GM12878 (cell line): ENCODE measurements around the gene TTLL10. TPM values are rescaled to one million over a fixed set of nuclear protein-coding genes. Genes with fewer than 3 reads are reported as not detected.

ENCODE experiments used
- ATAC-seq: fragments of 200-7000 bp; cut with Tn5 transposase; 3 replicates; pipeline ENCODE4 v1.9.1; 2020; ENCODE audit warnings: mild to moderate bottlenecking, moderate library complexity
- BruUV-seq: library from RNA; stranded (reverse); fragments of 400-500 nt; replicated peaks from 2 replicates; lab custom pipeline; 2021; lab: Mats Ljungman, UMichigan
- CTCF ChIA-PET: fragments of 300-600 bp; sonication (Branson Sonifier 250); formaldehyde crosslinking; extraction: SDS; loops from one replicate; lab custom pipeline; 2021; ENCODE audit warnings: inconsistent platforms; lab: Yijun Ruan, JAX
- POLR2A ChIA-PET: fragments of 350-600 bp; formaldehyde crosslinking; extraction: SDS; loops from one replicate; lab custom pipeline; 2021; ENCODE audit warnings: inconsistent platforms; lab: Charles Lee
- RAD21 ChIA-PET: fragments of 300-600 bp; sonication (Branson Sonifier 250); formaldehyde crosslinking; loops from one replicate; lab custom pipeline; 2023; ENCODE audit warnings: antibody characterized with exemption; ENCODE audit not compliant: unreplicated experiment; lab: Charles Lee
- SMC1A ChIA-PET: fragments of 300-600 bp; sonication (Branson Sonifier 250); formaldehyde crosslinking; loops from one replicate; lab custom pipeline; 2023; ENCODE audit not compliant: unreplicated experiment, uncharacterized antibody; lab: Charles Lee
- DNase-seq: peaks from one replicate; pipeline ENCODE4 v3.0.0-alpha.2; 2011; ENCODE audit warnings: low read depth, low spot score
- FAIRE-seq: peaks from 3 replicates; lab custom pipeline; 2011; peaks lifted over from hg19 to GRCh38; lab: Jason Lieb, UNC
- H2AFZ ChIP-seq: 2 replicates; pipeline ENCODE4 v1.6.0; 2011; ENCODE audit warnings: low read depth, low read length, control low read depth; ENCODE audit not compliant: control insufficient read depth
- H3K27ac ChIP-seq: 2 replicates; pipeline ENCODE4 v1.5.1; 2011; ENCODE audit warnings: control low read depth; ENCODE audit not compliant: control insufficient read depth, insufficient read depth
- H3K27me3 ChIP-seq, 2 experiments: replicated peaks in 1 of 2; 2 replicates each; pipeline versions ENCODE4 v1.6.0 to v1.6.1; 2011; ENCODE audit warnings: low read length in 1 of 2; ENCODE audit not compliant: control insufficient read depth in 2 of 2, insufficient read depth in 2 of 2
- H3K36me3 ChIP-seq, 2 experiments: 2 replicates each; pipeline ENCODE4 v1.5.1; 2011; ENCODE audit warnings: low read length in 1 of 2; ENCODE audit not compliant: control insufficient read depth in 2 of 2, insufficient read depth in 2 of 2
- H3K4me1 ChIP-seq: 2 replicates; pipeline ENCODE4 v1.6.1; 2011; ENCODE audit warnings: mild to moderate bottlenecking, low read length, moderate library complexity, mixed read lengths; ENCODE audit not compliant: control insufficient read depth, insufficient read depth
- H3K4me2 ChIP-seq: 2 replicates; pipeline ENCODE4 v1.6.0; 2011; ENCODE audit warnings: control low read depth; ENCODE audit not compliant: control insufficient read depth, insufficient read depth
- H3K4me3 ChIP-seq: fragments of 200-600 bp; sonication (generic); 2 replicates; pipeline ENCODE4 v1.5.1; 2016
- H3K79me2 ChIP-seq: 2 replicates; pipeline ENCODE4 v1.6.0; 2011; ENCODE audit warnings: low read length; ENCODE audit not compliant: control insufficient read depth, insufficient read depth
- H3K9ac ChIP-seq: 2 replicates; pipeline ENCODE4 v1.8.0; 2011; ENCODE audit warnings: low read length, control low read depth, mixed read lengths; ENCODE audit not compliant: control insufficient read depth, insufficient read depth
- H3K9me3 ChIP-seq: replicated peaks from 3 replicates; pipeline ENCODE4 v1.5.1; 2011; ENCODE audit warnings: mild to moderate bottlenecking, low read length; ENCODE audit not compliant: control insufficient read depth, insufficient read depth
- H4K20me1 ChIP-seq: 2 replicates; pipeline ENCODE4 v1.6.0; 2011; ENCODE audit not compliant: control insufficient read depth, insufficient read depth
- BHLHE40 ChIP-seq, 2 experiments: fragments of 450-650 bp in 1 of 2; IDR thresholded peaks; 2 replicates each; pipeline ENCODE4 v1.6.1; 2011 to 2017; ENCODE audit warnings: low read depth in 2 of 2, borderline replicate concordance in 1 of 2, improper control_type of control experiment in 1 of 2, low read length in 1 of 2, mild to moderate bottlenecking in 1 of 2
- DPF2 ChIP-seq: fragments of 450-650 bp; IDR thresholded peaks from 2 replicates; pipeline ENCODE4 v1.6.1; 2017; ENCODE audit warnings: mild to moderate bottlenecking
- EED ChIP-seq: sonication (generic); IDR thresholded peaks from 2 replicates; pipeline ENCODE4 v1.6.1; 2016; ENCODE audit warnings: antibody characterized with exemption, low read depth
- IKZF1 ChIP-seq: fragments of 450-650 bp; conservative IDR thresholded peaks from 2 replicates; pipeline ENCODE4 v1.6.1; 2017; ENCODE audit warnings: antibody characterized with exemption, mild to moderate bottlenecking
- IKZF2 ChIP-seq, 2 experiments: fragments of 450-650 bp; IDR thresholded peaks; 2 replicates each; pipeline ENCODE4 v1.6.1; 2017; ENCODE audit warnings: mild to moderate bottlenecking in 2 of 2, moderate library complexity in 2 of 2
- NBN ChIP-seq: fragments of 450-650 bp; IDR thresholded peaks from 2 replicates; pipeline ENCODE4 v1.6.1; 2016
- NFIC ChIP-seq: IDR thresholded peaks from 2 replicates; pipeline ENCODE4 v1.6.1; 2012; ENCODE audit warnings: low read depth, mild to moderate bottlenecking, inconsistent platforms, low read length, moderate library complexity
- PAX5 ChIP-seq: IDR thresholded peaks from 2 replicates; pipeline ENCODE4 v1.6.1; 2011; ENCODE audit warnings: low read depth, low read length, borderline replicate concordance
- POLR2AphosphoS5 ChIP-seq: IDR thresholded peaks from 2 replicates; pipeline ENCODE4 v1.6.1; 2011; ENCODE audit warnings: mild to moderate bottlenecking, low read length, inconsistent platforms
- RAD21 ChIP-seq: IDR thresholded peaks from 2 replicates; pipeline ENCODE4 v1.6.1; 2011; ENCODE audit warnings: mild to moderate bottlenecking, low read depth, low read length, moderate library complexity; ENCODE audit not compliant: insufficient read depth
- RELA ChIP-seq: fragments of 450-650 bp; IDR thresholded peaks from 2 replicates; pipeline ENCODE4 v1.8.0; 2014; ENCODE audit warnings: borderline replicate concordance; ENCODE audit not compliant: partially characterized antibody
- SMARCA5 ChIP-seq: fragments of 450-650 bp; IDR thresholded peaks from 2 replicates; pipeline ENCODE4 v1.6.1; 2017; ENCODE audit warnings: mild to moderate bottlenecking
- TCF12 ChIP-seq: IDR thresholded peaks from 2 replicates; pipeline ENCODE4 v1.6.1; 2011; ENCODE audit warnings: low read depth, mild to moderate bottlenecking, low read length
- TCF3 ChIP-seq: IDR thresholded peaks from 2 replicates; pipeline ENCODE4 v1.6.1; 2012; ENCODE audit warnings: low read depth, mild to moderate bottlenecking, low read length, borderline replicate concordance; ENCODE audit not compliant: insufficient read depth
- WGBS: methylation state at CpG from one replicate; pipeline ENCODE4 v1.1.6; 2016; ENCODE audit warnings: low lambda C conversion rate; ENCODE audit not compliant: insufficient replicate concordance, insufficient coverage; ENCODE audit errors: missing lambda C conversion rate; 5-methylcytosine and 5-hydroxymethylcytosine counted together
- in situ Hi-C: fragments of 300-500 bp; cut with MboI; formaldehyde crosslinking; loops from 9 replicates; pipeline ENCODE4 v1.14.3; 2018; ENCODE audit warnings: mixed read lengths
- intact Hi-C: fragments of 100-400 bp; cut with micrococcal nuclease; formaldehyde crosslinking; loops from one replicate; pipeline ENCODE4 v1.14.2; 2022; ENCODE audit not compliant: unreplicated experiment
- polyA plus RNA-seq, 11 experiments: library from polyadenylated mRNA; depleted of rRNA in 4 of 11; unstranded in 6 of 11; stranded (reverse) in 5 of 11; fragments of >200 nt; fragmentation: Nextera tagmentation in 4 of 11; fragmentation: Illumina TruSeq in 1 of 11; extraction: Ambion mirVana in 4 of 11; extraction: Trizol in 1 of 11; gene quantifications; 1 replicate in 1 of 11; 2 replicates in 10 of 11; pipeline versions ENCODE4 v1.2.1 to v1.2.3, GENCODE V29; 2011 to 2016; ENCODE audit warnings: inconsistent platforms in 2 of 11, missing spikeins in 2 of 11, low read depth in 1 of 11
- total RNA-seq, 4 experiments: library from RNA; depleted of rRNA in 3 of 4; stranded (reverse); fragments of >200 nt in 3 of 4; fragmentation: Illumina TruSeq in 1 of 4; extraction: Trizol in 1 of 4; gene quantifications; 2 replicates each; pipeline versions ENCODE4 v1.2.1 to v1.2.3, GENCODE V29; 2013 to 2021
- TF ChIP-seq, protein P1 (sequence below): fragments of 450-650 bp; IDR thresholded peaks from 2 replicates; pipeline ENCODE4 v1.6.1; 2017; ENCODE audit warnings: mild to moderate bottlenecking, moderate library complexity
- TF ChIP-seq, protein P2 (sequence below): fragments of 150-350 bp; IDR thresholded peaks from 2 replicates; pipeline ENCODE4 v1.6.1; 2014; ENCODE audit warnings: mild to moderate bottlenecking, low read depth, low read length
- TF ChIP-seq, protein P3 (sequence below): fragments of 450-650 bp; IDR thresholded peaks from 2 replicates; pipeline ENCODE4 v1.6.1; 2017; ENCODE audit warnings: low read depth, mild to moderate bottlenecking, moderate library complexity

The TTLL10 gene
- total and polyA plus RNA-seq, 10 of the 15 experiments (the other 5 are each of a cell fraction or from before 2014, with no cell fraction given), result not detected

DNA sequence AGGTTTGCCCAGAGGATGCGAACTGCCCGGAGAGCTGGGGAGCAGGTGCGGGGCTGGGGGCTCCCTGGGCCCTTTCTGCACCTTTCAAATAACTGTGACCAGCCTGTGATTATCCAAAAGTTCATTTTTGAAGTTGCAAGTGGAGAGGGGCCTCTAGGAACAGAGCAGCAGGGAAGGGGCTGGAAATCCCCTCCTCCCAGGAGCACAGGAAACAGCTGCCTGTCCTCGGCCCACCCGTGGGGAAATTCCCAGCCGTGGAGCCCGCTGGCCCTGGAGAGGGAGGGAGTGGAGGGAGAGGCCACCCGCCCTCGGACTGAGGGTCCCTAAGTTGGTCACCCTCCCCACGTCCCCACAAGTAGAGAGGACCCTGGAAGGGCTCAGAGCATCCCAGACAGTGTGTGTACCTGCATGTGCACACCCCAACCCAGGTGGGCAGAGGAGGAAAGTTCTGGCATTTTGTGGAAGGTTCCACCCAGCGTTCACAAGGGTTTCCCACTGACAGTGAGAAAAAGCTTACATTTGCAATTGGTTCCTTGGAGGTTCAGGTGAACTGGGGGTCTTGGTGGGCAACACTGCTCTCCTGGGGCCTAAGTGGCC, 41.5 kb downstream of the TTLL10 start:
- RAD21 ChIA-PET, result interaction anchor here (2.5 kb wide), 1 partner anchor 93 kb away, joined by 9 read pairs; no protein-coding TSS in a partner anchor
- no peak overlapping the region for H3K4me2 ChIP-seq
- H3K4me1 ChIP-seq, result peaks cover 30% of the 10 kb centered on the region
- peak overlapping the region; percentile 42; the same call in 1 of the 2 replicates for H3K27ac ChIP-seq
- POLR2A ChIA-PET, result interaction anchor here (0.9 to 1.4 kb wide), 2 partner anchors 14 to 16 kb away, joined by 3 read pairs; no protein-coding TSS in a partner anchor
- H3K9ac ChIP-seq, result no peak overlapping the region
- CTCF ChIA-PET, result interaction anchor here (1.9 kb wide), 1 partner anchor 93 kb away, joined by 6 read pairs; no protein-coding TSS in a partner anchor
- in situ Hi-C loops (no loop called here), intact Hi-C loops (no loop called here)
- H3K9me3 ChIP-seq, result no peaks in the 10 kb centered on the region; the same call in 2 of the 3 replicates
- H2AFZ ChIP-seq, result no peak overlapping the region
- no peaks in the 10 kb centered on the region for H4K20me1 ChIP-seq
- no peak overlapping the region for H3K4me3 ChIP-seq
- no peak for FAIRE-seq
- BruUV-seq, result no TSS peak
- WGBS, result 19% methylated on average over 10 of the region's 11 CpGs
- no peaks in the 10 kb centered on the region for H3K79me2 ChIP-seq
- H3K36me3 ChIP-seq, result peaks cover 0 to 21% of the 10 kb centered on the region in 2 experiments; a peak in 3 of 4 replicates
- SMC1A ChIA-PET, result interaction anchor here (1.6 kb wide), 1 partner anchor 89 kb away, joined by 3 read pairs; no protein-coding TSS in a partner anchor
- DNase-seq, result no peak
- peak; percentile 23 for ATAC-seq
- no peaks in the 10 kb centered on the region for H3K27me3 ChIP-seq
- TF ChIP-seq SMARCA5 (no peak), RAD21 (no peak), NBN (no peak), NFIC (no peak; the same call in 1 of the 2 replicates), DPF2 (peak; percentile 66), IKZF2 (IDR thresholded peaks at IDR 0.05) (peak; percentile 30 to 40; a peak in 2 of 4 replicates), IKZF1 (peak; percentile 70), POLR2AphosphoS5 (0 out of 2 replicates have a peak, but pooled peaks have one; percentile 31), TCF12 (peak; percentile 81), EED (peak; percentile 49; the same call in 1 of the 2 replicates), BHLHE40 (IDR thresholded peaks at IDR 0.05; ENCODE audit: borderline replicate concordance in 1 of 2, low read depth in 2 of 2, low read length in 1 of 2) (0 out of 4 replicates have a peak, but pooled peaks of 1 of the 2 experiments have one; percentile 2), TCF3 (0 out of 2 replicates have a peak, but pooled peaks have one; percentile 57), RELA (peak; percentile 96), PAX5 (0 out of 2 replicates have a peak, but pooled peaks have one; percentile 19)
- TF ChIP-seq, protein P1, sequence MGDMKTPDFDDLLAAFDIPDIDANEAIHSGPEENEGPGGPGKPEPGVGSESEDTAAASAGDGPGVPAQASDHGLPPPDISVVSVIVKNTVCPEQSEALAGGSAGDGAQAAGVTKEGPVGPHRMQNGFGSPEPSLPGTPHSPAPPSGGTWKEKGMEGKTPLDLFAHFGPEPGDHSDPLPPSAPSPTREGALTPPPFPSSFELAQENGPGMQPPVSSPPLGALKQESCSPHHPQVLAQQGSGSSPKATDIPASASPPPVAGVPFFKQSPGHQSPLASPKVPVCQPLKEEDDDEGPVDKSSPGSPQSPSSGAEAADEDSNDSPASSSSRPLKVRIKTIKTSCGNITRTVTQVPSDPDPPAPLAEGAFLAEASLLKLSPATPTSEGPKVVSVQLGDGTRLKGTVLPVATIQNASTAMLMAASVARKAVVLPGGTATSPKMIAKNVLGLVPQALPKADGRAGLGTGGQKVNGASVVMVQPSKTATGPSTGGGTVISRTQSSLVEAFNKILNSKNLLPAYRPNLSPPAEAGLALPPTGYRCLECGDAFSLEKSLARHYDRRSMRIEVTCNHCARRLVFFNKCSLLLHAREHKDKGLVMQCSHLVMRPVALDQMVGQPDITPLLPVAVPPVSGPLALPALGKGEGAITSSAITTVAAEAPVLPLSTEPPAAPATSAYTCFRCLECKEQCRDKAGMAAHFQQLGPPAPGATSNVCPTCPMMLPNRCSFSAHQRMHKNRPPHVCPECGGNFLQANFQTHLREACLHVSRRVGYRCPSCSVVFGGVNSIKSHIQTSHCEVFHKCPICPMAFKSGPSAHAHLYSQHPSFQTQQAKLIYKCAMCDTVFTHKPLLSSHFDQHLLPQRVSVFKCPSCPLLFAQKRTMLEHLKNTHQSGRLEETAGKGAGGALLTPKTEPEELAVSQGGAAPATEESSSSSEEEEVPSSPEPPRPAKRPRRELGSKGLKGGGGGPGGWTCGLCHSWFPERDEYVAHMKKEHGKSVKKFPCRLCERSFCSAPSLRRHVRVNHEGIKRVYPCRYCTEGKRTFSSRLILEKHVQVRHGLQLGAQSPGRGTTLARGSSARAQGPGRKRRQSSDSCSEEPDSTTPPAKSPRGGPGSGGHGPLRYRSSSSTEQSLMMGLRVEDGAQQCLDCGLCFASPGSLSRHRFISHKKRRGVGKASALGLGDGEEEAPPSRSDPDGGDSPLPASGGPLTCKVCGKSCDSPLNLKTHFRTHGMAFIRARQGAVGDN, result no peak
- TF ChIP-seq, protein P2, sequence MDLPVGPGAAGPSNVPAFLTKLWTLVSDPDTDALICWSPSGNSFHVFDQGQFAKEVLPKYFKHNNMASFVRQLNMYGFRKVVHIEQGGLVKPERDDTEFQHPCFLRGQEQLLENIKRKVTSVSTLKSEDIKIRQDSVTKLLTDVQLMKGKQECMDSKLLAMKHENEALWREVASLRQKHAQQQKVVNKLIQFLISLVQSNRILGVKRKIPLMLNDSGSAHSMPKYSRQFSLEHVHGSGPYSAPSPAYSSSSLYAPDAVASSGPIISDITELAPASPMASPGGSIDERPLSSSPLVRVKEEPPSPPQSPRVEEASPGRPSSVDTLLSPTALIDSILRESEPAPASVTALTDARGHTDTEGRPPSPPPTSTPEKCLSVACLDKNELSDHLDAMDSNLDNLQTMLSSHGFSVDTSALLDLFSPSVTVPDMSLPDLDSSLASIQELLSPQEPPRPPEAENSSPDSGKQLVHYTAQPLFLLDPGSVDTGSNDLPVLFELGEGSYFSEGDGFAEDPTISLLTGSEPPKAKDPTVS, result peak; percentile 77; the same call in 1 of the 2 replicates
- TF ChIP-seq, protein P3, sequence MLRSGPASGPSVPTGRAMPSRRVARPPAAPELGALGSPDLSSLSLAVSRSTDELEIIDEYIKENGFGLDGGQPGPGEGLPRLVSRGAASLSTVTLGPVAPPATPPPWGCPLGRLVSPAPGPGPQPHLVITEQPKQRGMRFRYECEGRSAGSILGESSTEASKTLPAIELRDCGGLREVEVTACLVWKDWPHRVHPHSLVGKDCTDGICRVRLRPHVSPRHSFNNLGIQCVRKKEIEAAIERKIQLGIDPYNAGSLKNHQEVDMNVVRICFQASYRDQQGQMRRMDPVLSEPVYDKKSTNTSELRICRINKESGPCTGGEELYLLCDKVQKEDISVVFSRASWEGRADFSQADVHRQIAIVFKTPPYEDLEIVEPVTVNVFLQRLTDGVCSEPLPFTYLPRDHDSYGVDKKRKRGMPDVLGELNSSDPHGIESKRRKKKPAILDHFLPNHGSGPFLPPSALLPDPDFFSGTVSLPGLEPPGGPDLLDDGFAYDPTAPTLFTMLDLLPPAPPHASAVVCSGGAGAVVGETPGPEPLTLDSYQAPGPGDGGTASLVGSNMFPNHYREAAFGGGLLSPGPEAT, result peak; percentile 74
